ENCODE results near the gene PDZRN4. TPM values are rescaled to one million over a fixed set of nuclear protein-coding genes. Genes with fewer than 3 reads are reported as not detected.
"Not testable (repeated sequence)": the region's sequence is repeated elsewhere in the genome, so short reads cannot be mapped to it uniquely, and the experiment has no call there.

Gene PDZRN4
- total RNA-seq, 1 donor from 2014 or later: 0.24 TPM

GRCh38 chr12:41514907-41515306 lies 326.8 kb downstream of the PDZRN4 start:
- no peak for ATAC-seq

DNA sequence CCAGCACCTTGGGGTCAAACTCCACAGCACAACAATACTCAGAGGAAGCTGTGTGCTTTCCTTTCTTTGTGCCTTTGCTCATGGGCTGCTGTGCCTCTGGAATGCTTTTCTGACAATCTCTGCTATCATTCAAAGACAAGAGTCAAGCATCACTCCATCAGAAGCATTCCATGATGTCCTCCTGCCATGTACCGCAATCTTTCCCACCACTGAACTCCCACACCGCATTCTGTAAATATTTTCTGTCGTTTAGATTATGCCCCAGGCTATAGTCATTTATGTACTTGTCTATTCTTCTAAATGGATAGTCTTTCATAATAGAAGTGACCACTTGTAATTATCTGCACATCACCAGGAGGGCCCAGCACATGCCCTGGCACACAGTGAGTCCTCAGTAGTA lies 327.8 kb downstream of the PDZRN4 start:
- no peak for ATAC-seq

GRCh38 chr12:41520869-41521268 lies 332.7 kb downstream of the PDZRN4 start:
- ATAC-seq: no peak

DNA sequence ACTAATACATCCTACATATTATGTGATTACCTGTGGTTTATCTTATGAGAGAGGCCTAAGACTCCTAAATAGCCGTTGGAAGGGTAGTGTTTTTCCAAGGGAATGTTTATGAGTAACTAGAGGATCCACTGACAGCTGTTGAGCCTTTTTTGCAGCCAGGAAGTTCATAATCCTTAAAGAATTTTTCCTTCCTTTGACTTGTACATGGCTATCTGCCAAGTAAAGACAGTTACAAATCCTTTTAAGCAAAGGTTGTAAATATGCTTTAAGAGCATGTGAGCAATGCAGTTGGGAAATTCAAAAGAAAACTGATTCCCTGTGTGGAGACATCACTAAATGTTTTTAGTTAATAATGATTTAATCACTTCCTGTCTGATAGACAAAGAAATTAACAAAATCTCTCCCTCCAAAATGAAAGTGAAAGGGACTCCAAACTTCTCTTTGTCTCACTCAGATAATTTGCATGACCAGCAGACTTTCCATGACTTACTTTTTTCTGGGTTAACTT lies 333.8 kb downstream of the PDZRN4 start:
- peak; percentile 39 for ATAC-seq

DNA sequence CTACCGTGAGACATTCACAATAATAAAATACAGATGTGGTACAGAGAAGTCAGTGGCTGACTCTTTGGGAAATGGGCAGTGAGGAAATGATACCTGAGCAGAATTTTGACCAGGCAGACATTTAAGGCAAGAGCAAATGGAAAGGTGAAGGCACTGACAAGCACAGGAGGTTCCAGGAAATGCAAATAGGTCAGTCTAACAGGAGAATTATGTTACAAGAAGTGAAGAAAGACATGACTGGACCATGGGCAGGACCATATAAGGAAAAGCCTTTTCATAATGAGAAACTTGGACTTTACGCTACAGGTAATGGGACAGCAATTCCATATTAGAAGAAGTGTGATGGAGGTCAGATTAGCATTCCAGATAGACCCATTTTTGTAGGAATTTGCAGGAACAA lies 338.9 kb downstream of the PDZRN4 start:
- ATAC-seq: no peak

- no peak for ATAC-seq
Observed at GRCh38 chr12:41527534-41528116, 339.5 kb downstream of the PDZRN4 start.

DNA sequence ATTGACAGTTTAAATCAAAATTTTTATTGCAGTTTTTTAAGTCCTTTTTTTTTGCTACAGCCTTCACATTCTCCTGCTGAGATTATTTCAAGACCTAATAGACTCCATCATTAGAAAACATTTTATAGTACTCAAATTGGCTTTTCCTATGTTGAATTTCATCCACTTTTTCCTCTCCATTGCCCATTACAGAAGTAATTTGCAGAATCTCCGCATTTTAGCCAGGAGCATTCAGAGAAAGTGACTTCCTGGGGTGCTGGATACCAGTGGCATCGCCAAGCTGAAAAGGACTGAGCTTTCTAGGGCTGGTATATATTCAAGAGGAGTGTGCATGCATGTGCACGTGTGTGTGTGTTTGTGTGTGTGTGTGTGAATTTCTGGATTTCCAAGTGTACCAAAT lies 340.8 kb downstream of the PDZRN4 start:
- no peak for ATAC-seq

- ATAC-seq: no peak
Observed at GRCh38 chr12:41530441-41530840, 342.3 kb downstream of the PDZRN4 start.

DNA sequence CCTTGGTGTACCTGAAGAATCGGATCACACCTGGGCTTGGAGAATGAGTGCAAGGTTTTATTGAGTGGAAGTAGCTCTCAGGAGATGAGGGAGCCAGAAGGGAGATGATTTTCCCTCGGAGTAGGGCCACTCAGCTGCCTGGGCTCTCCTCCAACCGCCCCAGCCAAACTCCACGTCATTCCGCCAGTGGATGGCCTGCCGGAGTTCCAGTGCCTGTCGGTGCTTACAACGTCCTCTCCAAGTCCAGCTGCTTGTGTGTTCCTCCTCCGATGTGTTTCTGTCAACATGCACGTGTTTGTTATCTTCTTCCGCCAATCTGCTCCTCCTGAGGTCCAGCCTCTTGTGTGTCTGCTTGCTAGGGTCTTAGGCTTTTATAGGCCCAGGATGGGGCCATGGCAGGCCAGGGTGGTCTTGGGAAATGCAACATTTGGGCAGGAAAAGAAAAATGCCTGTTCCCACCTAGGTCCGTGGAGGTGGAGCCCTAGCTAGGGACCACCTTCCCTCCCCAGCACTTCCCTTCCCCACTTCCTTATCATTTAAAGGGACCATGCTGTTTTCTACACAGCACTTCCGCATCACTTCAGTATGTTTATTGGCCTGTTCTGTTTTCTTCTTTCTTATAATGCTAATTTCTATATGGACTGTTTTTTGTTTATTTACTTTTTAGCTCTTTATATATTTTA lies 343.2 kb downstream of the PDZRN4 start:
- ATAC-seq: no peak

- ATAC-seq: no peak
Observed at GRCh38 chr12:41532072-41532471, 344.0 kb downstream of the PDZRN4 start.

- no peak for ATAC-seq
Observed at GRCh38 chr12:41536813-41537490, 348.8 kb downstream of the PDZRN4 start.

DNA sequence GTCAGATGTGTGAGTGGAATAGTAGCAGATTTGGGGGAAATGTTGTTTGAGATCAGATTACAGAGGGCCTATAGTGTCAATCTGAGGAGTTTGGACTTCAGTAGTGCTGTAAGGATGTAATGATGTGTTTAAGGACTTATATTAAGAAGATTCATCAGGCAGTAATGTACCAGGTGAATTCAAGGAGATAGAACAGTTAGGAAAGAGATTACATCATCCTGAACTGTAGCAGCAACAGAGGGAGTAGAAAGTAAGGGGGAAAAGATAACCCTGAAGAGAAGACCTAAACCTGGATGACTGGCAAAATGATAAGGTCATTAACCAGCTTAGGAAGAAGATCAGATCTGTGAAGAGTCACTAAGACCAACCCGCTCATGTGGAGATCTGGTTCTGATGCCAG lies 349.4 kb downstream of the PDZRN4 start:
- no peak for ATAC-seq

- no peak for ATAC-seq
Observed at GRCh38 chr12:41545761-41546160, 357.6 kb downstream of the PDZRN4 start.

GRCh38 chr12:41547071-41547470 lies 359.0 kb downstream of the PDZRN4 start:
- ATAC-seq: not testable (repeated sequence)

DNA sequence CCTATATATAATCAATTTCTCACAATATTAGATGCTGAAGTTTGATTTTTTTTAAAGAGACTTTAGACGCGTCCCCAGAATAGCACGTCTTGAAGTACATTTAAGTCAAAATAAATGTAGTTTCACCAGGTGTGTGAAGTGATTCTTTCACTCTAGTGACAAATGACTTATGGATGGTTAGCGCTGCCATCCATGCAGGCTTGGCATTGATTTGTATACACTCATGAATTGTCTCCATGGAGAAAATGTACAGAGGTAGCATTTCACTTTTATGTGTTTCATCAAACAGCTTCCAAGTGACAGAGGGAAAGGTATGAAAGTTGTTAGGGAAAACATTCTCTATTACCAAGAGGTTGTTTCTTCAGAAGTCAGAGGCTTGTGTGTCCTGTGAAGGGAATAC lies 360.8 kb downstream of the PDZRN4 start:
- no peak for ATAC-seq

DNA sequence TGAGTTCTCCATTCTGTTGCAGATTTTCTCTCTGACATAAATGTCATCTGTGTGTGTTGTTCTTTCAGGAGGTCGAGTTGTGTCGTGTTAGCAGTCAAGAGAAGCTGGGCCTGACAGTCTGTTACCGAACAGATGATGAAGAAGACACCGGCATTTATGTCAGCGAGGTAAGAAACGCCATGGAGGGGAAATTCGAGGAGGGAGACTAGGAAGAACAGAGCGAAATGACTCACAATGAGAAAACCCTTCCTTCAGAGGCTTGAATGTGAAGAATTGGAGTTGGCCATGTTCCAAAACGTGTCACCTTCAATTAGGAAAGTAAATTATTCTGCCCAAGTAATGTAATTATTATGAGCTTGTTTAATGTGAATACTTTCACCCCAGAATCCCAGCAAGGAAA lies 364.5 kb downstream of the PDZRN4 start:
- no peak for ATAC-seq

DNA sequence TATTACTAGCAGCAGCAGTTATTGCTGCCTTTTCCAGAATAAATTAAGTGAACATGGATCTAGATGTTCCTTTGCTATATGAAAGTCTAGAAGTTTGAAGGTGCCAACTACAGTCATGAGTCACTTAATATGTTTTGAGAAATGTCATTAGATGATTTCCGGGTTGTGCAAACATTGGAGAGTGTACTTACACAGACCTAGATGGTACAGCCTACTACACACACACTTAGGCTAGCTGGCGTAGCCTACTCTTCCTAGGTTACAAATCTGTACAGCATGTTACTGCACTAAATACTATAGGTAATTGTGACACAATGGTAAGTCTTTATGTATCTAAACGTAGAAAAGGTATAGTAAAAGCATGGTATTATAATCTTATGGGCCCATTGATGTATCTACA lies 368.1 kb downstream of the PDZRN4 start:
- no peak for ATAC-seq

- no peak for ATAC-seq
Observed at GRCh38 chr12:41557344-41557743, 369.2 kb downstream of the PDZRN4 start.

GRCh38 chr12:41558671-41559070 lies 370.6 kb downstream of the PDZRN4 start:
- no peak for ATAC-seq

GRCh38 chr12:41563051-41563450 lies 374.9 kb downstream of the PDZRN4 start:
- no peak for ATAC-seq

- no peak for ATAC-seq
Observed at GRCh38 chr12:41564816-41565215, 376.7 kb downstream of the PDZRN4 start.

GRCh38 chr12:41566703-41567102 lies 378.6 kb downstream of the PDZRN4 start:
- no peak for ATAC-seq

DNA sequence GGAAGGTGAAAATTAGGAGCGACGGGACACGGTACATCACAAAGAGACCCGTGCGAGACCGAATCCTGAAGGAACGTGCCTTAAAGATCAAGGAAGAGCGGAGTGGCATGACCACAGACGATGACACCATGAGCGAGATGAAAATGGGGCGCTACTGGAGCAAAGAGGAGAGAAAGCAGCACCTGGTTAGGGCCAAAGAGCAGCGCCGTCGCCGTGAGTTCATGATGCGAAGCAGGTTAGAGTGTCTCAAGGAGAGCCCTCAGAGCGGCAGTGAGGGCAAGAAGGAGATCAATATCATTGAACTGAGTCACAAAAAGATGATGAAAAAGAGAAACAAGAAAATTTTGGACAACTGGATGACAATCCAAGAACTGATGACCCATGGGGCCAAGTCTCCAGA lies 385.3 kb downstream of the PDZRN4 start:
- no peak for ATAC-seq

DNA sequence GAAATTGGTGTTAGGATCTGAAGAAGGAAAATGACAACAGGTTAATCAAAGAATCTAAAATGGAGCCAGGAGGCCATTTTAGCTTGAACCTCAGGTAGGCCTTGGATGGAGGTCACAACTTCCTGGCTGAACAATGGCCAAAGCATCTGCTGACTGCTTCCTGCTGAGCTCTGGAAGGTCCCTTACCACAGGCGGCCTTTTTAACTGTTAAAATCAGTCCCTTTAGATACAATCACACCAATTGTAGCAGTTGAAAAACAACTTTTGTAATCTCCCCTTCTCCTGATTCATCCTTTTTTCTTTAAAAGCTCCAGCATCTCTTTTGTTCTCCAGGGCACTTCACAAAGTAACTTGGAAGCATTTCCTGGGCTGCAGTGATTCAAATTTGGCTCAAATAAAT lies 388.8 kb downstream of the PDZRN4 start:
- no peak for ATAC-seq
